K562 (cell line): ENCODE measurements around the gene TRABD2B. TPM values are rescaled to one million over a fixed set of nuclear protein-coding genes. Genes with fewer than 3 reads are reported as not detected.

Experiments
- ATAC-seq: fragments of 200-7000 bp; cut with Tn5 transposase; 3 replicates; pipeline ENCODE4 v1.9.1; 2020; ENCODE audit warnings: moderate library complexity
- BruUV-seq: library from RNA; stranded (reverse); fragments of 400-500 nt; replicated peaks from 2 replicates; lab custom pipeline; 2021; lab: Mats Ljungman, UMichigan
- CTCF ChIA-PET: fragments of 300-600 bp; formaldehyde crosslinking; extraction: SDS; loops from one replicate; lab custom pipeline; 2021; ENCODE audit warnings: low intra/inter-chr PET ratio; lab: Yijun Ruan, JAX
- POLR2A ChIA-PET: fragments of 300-600, 350-650 bp; sonication (Branson Sonifier 250); formaldehyde crosslinking; extraction: SDS; loops from one replicate; lab custom pipeline; 2021; ENCODE audit warnings: antibody characterized with exemption, inconsistent platforms; lab: Yijun Ruan, JAX
- DNase-seq, 4 experiments: peaks; one replicate each; pipeline versions ENCODE4 v3.0.0 to v3.0.0-alpha.2; 2011 to 2018; ENCODE audit warnings: low spot score in 3 of 4, mixed read lengths in 3 of 4; ENCODE audit errors: extremely low read depth in 1 of 4
- FAIRE-seq: peaks from 2 replicates; lab custom pipeline; 2011; peaks lifted over from hg19 to GRCh38; lab: Jason Lieb, UNC
- H2AFZ ChIP-seq: 2 replicates; pipeline ENCODE4 v1.6.0; 2011; ENCODE audit warnings: low read depth, low read length, control low read depth, inconsistent platforms
- H3K27ac ChIP-seq: fragments of 200-600 bp; 3 replicates; pipeline ENCODE4 v1.8.0; 2011; ENCODE audit warnings: low read depth, mild to moderate bottlenecking, control low read depth, inconsistent platforms, low read length, moderate library complexity, mixed read lengths; ENCODE audit errors: extremely low read depth
- H3K27me3 ChIP-seq, 2 experiments: fragments of 300-600 bp in 1 of 2; 2 replicates in 1 of 2; 3 replicates in 1 of 2; pipeline versions ENCODE4 v1.6.0 to v1.8.0; 2011; ENCODE audit warnings: inconsistent platforms in 2 of 2, low read length in 2 of 2, mild to moderate bottlenecking in 1 of 2, mixed read lengths in 1 of 2, moderate library complexity in 1 of 2; ENCODE audit not compliant: control insufficient read depth in 2 of 2, insufficient read depth in 2 of 2
- H3K36me3 ChIP-seq: fragments of 300-600 bp; 3 replicates; pipeline ENCODE4 v1.8.0; 2011; ENCODE audit warnings: mild to moderate bottlenecking, low read length, inconsistent platforms; ENCODE audit not compliant: control insufficient read depth, insufficient read depth
- H3K4me1 ChIP-seq, 2 experiments: fragments of 200-600 bp in 1 of 2; replicated peaks in 1 of 2; 2 replicates in 1 of 2; 3 replicates in 1 of 2; pipeline versions ENCODE4 v1.5.1 to v1.8.0; 2011; ENCODE audit warnings: inconsistent platforms in 2 of 2, low read length in 2 of 2, mild to moderate bottlenecking in 1 of 2, mixed read lengths in 1 of 2, moderate library complexity in 1 of 2; ENCODE audit not compliant: control insufficient read depth in 2 of 2, insufficient read depth in 2 of 2
- H3K4me2 ChIP-seq: 2 replicates; pipeline ENCODE4 v1.6.1; 2011; ENCODE audit warnings: low read length, control low read depth, inconsistent platforms, mixed read lengths; ENCODE audit not compliant: insufficient read depth
- H3K4me3 ChIP-seq: fragments of 200-600 bp; sonication (generic), shearing (Covaris generic); 2 replicates; pipeline ENCODE4 v1.5.1; 2016; ENCODE audit warnings: control low read depth, inconsistent platforms
- H3K79me2 ChIP-seq: fragments of 200-600 bp; 3 replicates; pipeline ENCODE4 v1.8.0; 2011; ENCODE audit warnings: low read length, inconsistent platforms; ENCODE audit not compliant: control insufficient read depth, insufficient read depth
- H3K9ac ChIP-seq, 2 experiments: 2 replicates each; pipeline versions ENCODE4 v1.6.0 to v1.6.1; 2011; ENCODE audit warnings: low read depth in 2 of 2, low read length in 2 of 2, control low read depth in 1 of 2, inconsistent platforms in 1 of 2, mild to moderate bottlenecking in 1 of 2, mixed read lengths in 1 of 2; ENCODE audit not compliant: insufficient read depth in 1 of 2
- H3K9me1 ChIP-seq: one replicate; pipeline ENCODE4 v1.6.0; 2011; ENCODE audit warnings: inconsistent platforms, mild to moderate bottlenecking, low read length, moderate library complexity; ENCODE audit not compliant: control insufficient read depth, insufficient read depth
- H3K9me3 ChIP-seq: replicated peaks from 2 replicates; pipeline ENCODE4 v1.5.1; 2011; ENCODE audit warnings: low read depth, low read length, inconsistent platforms; ENCODE audit not compliant: control insufficient read depth, insufficient read depth
- H4K20me1 ChIP-seq: replicated peaks from 2 replicates; pipeline ENCODE4 v1.6.1; 2011; ENCODE audit warnings: low read length, inconsistent platforms, mixed read lengths; ENCODE audit not compliant: control insufficient read depth, insufficient read depth
- CBX3 ChIP-seq, 2 experiments: IDR thresholded peaks; 1 replicate in 1 of 2; 2 replicates in 1 of 2; pipeline ENCODE4 v1.6.1; 2012; ENCODE audit warnings: inconsistent platforms in 2 of 2, low read length in 2 of 2, borderline replicate concordance in 1 of 2, control low read depth in 1 of 2
- FOXP1 ChIP-seq: sonication (generic); formaldehyde crosslinking; IDR thresholded peaks from 2 replicates; pipeline ENCODE4 v1.8.0; 2022; ENCODE audit warnings: mild to moderate bottlenecking, missing genetic modification reagents
- HOXB6 ChIP-seq: fragments of 250-450 bp; sonication (Bioruptor Pico); IDR thresholded peaks from 2 replicates; pipeline ENCODE4 v1.5.1; 2022; ENCODE audit warnings: mild to moderate bottlenecking, borderline replicate concordance
- MXI1 ChIP-seq: IDR thresholded peaks from 2 replicates; pipeline ENCODE4 v1.6.1; 2011; ENCODE audit warnings: low read depth, mild to moderate bottlenecking, improper control_type of control experiment, low read length
- NR0B1 ChIP-seq: fragments of 450-650 bp; IDR thresholded peaks from one replicate; pipeline ENCODE4 v1.6.1; 2018; ENCODE audit warnings: mild to moderate bottlenecking, moderate library complexity; ENCODE audit not compliant: partially characterized antibody
- SMAD3 ChIP-seq: fragments of 450-650 bp; formaldehyde crosslinking; conservative IDR thresholded peaks from 2 replicates; pipeline ENCODE4 v1.4.0; 2020; ENCODE audit warnings: mild to moderate bottlenecking
- SMAD4 ChIP-seq: fragments of 250-450 bp; sonication (Bioruptor Pico); conservative IDR thresholded peaks from 2 replicates; pipeline ENCODE4 v1.8.0; 2021; ENCODE audit warnings: inconsistent platforms, mild to moderate bottlenecking, moderate library complexity
- SRSF3 ChIP-seq: fragments of 200-400 bp; formaldehyde crosslinking; IDR thresholded peaks from 2 replicates; pipeline ENCODE4 v1.6.1; 2016; ENCODE audit warnings: mild to moderate bottlenecking, low read length, moderate library complexity; ENCODE audit not compliant: insufficient read depth
- SUPT5H ChIP-seq: fragments of 450-650 bp; IDR thresholded peaks from 2 replicates; pipeline ENCODE4 v1.6.1; 2016
- VEZF1 ChIP-seq: fragments of 200-800 bp; sonication (Bioruptor generic); IDR thresholded peaks from 2 replicates; pipeline ENCODE4 v1.6.1; 2017; ENCODE audit warnings: missing genetic modification characterization, missing compliant biosample characterization
- ZFP30 ChIP-seq: fragments of 250-450 bp; sonication (Bioruptor Pico); IDR thresholded peaks from 2 replicates; pipeline ENCODE4 v1.8.0; 2022; ENCODE audit warnings: moderate library complexity, mild to moderate bottlenecking, inconsistent platforms, borderline replicate concordance
- ZFPM2 ChIP-seq: fragments of 250-450 bp; sonication (Bioruptor Pico); IDR thresholded peaks from 2 replicates; pipeline ENCODE4 v1.5.1; 2022; ENCODE audit warnings: mild to moderate bottlenecking
- ZKSCAN3 ChIP-seq: fragments of 250-450 bp; sonication (Bioruptor Pico); IDR thresholded peaks from 2 replicates; pipeline ENCODE4 v1.4.0; 2020
- ZMIZ1 ChIP-seq, 2 experiments: fragments of 150-350 bp in 1 of 2; IDR thresholded peaks; 2 replicates each; pipeline ENCODE4 v1.6.1; 2012 to 2016; ENCODE audit warnings: low read depth in 2 of 2, low read length in 2 of 2, mild to moderate bottlenecking in 1 of 2, moderate library complexity in 1 of 2
- WGBS: fragments of 100-300 bp; shearing (Covaris generic); methylation state at CpG from one replicate; pipeline ENCODE4 v1.1.6; 2016; ENCODE audit warnings: low coverage, mixed read lengths; ENCODE audit not compliant: insufficient coverage; ENCODE audit errors: missing lambda C conversion rate; 5-methylcytosine and 5-hydroxymethylcytosine counted together
- in situ Hi-C: fragments of 300-500 bp; cut with MboI; formaldehyde crosslinking; loops from 4 replicates; pipeline ENCODE4 v1.15.0; 2018; ENCODE audit warnings: inconsistent platforms, mixed read lengths
- intact Hi-C: fragments of 100-400 bp; cut with micrococcal nuclease; formaldehyde crosslinking; loops from 2 replicates; pipeline ENCODE4 v1.14.2; 2022
- polyA plus RNA-seq, 8 experiments: library from polyadenylated mRNA; depleted of rRNA in 4 of 8; stranded (reverse) in 5 of 8; unstranded in 3 of 8; fragments of >200 nt; fragmentation: Nextera tagmentation in 2 of 8; fragmentation: Illumina TruSeq in 1 of 8; extraction: Ambion mirVana in 2 of 8; extraction: Trizol in 1 of 8; gene quantifications; 2 replicates each; pipeline versions ENCODE4 v1.2.1 to v1.2.3, GENCODE V29; 2011 to 2014; ENCODE audit warnings: inconsistent platforms in 1 of 8, missing spikeins in 1 of 8
- total RNA-seq, 7 experiments: library from RNA; depleted of rRNA in 6 of 7; stranded (reverse); fragments of >200 nt in 6 of 7; fragmentation: Illumina TruSeq in 2 of 7; extraction: Trizol in 2 of 7; gene quantifications; 2 replicates each; pipeline versions ENCODE4 v1.2.1 to v1.2.3, GENCODE V29; 2011 to 2021; ENCODE audit warnings: low replicate concordance in 1 of 7

The TRABD2B gene
- total and polyA plus RNA-seq, 9 of the 15 experiments (the other 6 are each of a cell fraction or from before 2014, with no cell fraction given): not detected

GRCh38 chr1:47906527-47907176 lies 90.5 kb downstream of the TRABD2B start:
- no peaks in the 10 kb centered on the region for H3K9me3 ChIP-seq
- H3K4me3 ChIP-seq: no peak overlapping the region
- peaks cover 8 to 9% of the 10 kb centered on the region in 2 experiments; a peak in 3 of 5 replicates for H3K27me3 ChIP-seq
- no peaks in the 10 kb centered on the region for H3K36me3 ChIP-seq
- ATAC-seq (no peak; the same call in 2 of the 3 replicates), FAIRE-seq (no peak), DNase-seq (no peak)
- H3K9me1 ChIP-seq: no peaks in the 10 kb centered on the region
- H3K4me1 ChIP-seq: no peaks in the 10 kb centered on the region
- intact Hi-C loops (no loop called here), in situ Hi-C loops (no loop called here)
- no peak overlapping the region for H3K4me2 ChIP-seq
- ChIA-PET POLR2A (no interaction called here), CTCF (no interaction called here)
- H3K79me2 ChIP-seq: no peaks in the 10 kb centered on the region
- H4K20me1 ChIP-seq: no peaks in the 10 kb centered on the region
- H3K9ac ChIP-seq: no peak overlapping the region
- H2AFZ ChIP-seq: no peak overlapping the region
- no TSS peak for BruUV-seq
- 1% methylated on average over 14 of the region's 14 CpGs for WGBS
- no peak overlapping the region for H3K27ac ChIP-seq
- TF ChIP-seq NR0B1 (no peak), ZMIZ1 (IDR thresholded peaks at IDR 0.05; ENCODE audit: low read depth in 2 of 2, low read length in 2 of 2) (no peak), SMAD4 (no peak), HOXB6 (CRISPR knock-in tag) (no peak), ZFP30 (CRISPR knock-in tag) (no peak), VEZF1 (CRISPR knock-in tag) (no peak), FOXP1 (no peak), SRSF3 (no peak), ZKSCAN3 (CRISPR knock-in tag) (no peak), SUPT5H (no peak), CBX3 (IDR thresholded peaks at IDR 0.05; ENCODE audit: borderline replicate concordance in 1 of 2, low read length in 2 of 2) (no peak), SMAD3 (CRISPR knock-in tag) (no peak), ZFPM2 (no peak), MXI1 (no peak)
